MCF 10A (cell line): ENCODE measurements around the gene HHIPL1. TPM values are rescaled to one million over a fixed set of nuclear protein-coding genes. Genes with fewer than 3 reads are reported as not detected.

ENCODE experiments used
- BruUV-seq: library from RNA; stranded (reverse); fragments of 400-500 nt; replicated peaks from 2 replicates; lab custom pipeline; 2021; lab: Mats Ljungman, UMichigan
- CTCF ChIA-PET: fragments of 300-600 bp; sonication (Branson Sonifier 250); formaldehyde crosslinking; extraction: SDS; loops from one replicate; lab custom pipeline; 2021; ENCODE audit warnings: antibody characterized with exemption, inconsistent platforms; lab: Yijun Ruan, JAX
- POLR2A ChIA-PET: fragments of 300-600, 350-650 bp; sonication (Branson Sonifier 250); formaldehyde crosslinking; extraction: SDS; loops from one replicate; lab custom pipeline; 2020; ENCODE audit warnings: antibody characterized with exemption, inconsistent platforms; lab: Yijun Ruan, JAX
- DNase-seq: peaks from one replicate; pipeline ENCODE4 v3.0.0-alpha.2; 2018; ENCODE audit not compliant: unreplicated experiment
- H3K27ac Mint-ChIP-seq: one replicate; pipeline ENCODE4 v1.8.0; 2022; ENCODE audit warnings: mild to moderate bottlenecking, low read depth, mixed read lengths; ENCODE audit not compliant: unreplicated experiment
- H3K27me3 Mint-ChIP-seq: one replicate; pipeline ENCODE4 v1.8.0; 2022; ENCODE audit warnings: mixed read lengths; ENCODE audit not compliant: insufficient read depth, unreplicated experiment
- H3K36me3 Mint-ChIP-seq: one replicate; pipeline ENCODE4 v1.8.0; 2022; ENCODE audit warnings: mild to moderate bottlenecking, moderate library complexity, mixed read lengths; ENCODE audit not compliant: insufficient read depth, unreplicated experiment
- H3K4me1 Mint-ChIP-seq: one replicate; pipeline ENCODE4 v1.8.0; 2022; ENCODE audit warnings: mixed read lengths; ENCODE audit not compliant: insufficient read depth, unreplicated experiment
- H3K4me3 Mint-ChIP-seq: one replicate; pipeline ENCODE4 v1.8.0; 2022; ENCODE audit warnings: mild to moderate bottlenecking, moderate library complexity, mixed read lengths; ENCODE audit not compliant: unreplicated experiment
- H3K9me3 Mint-ChIP-seq: one replicate; pipeline ENCODE4 v1.8.0; 2022; ENCODE audit warnings: mixed read lengths; ENCODE audit not compliant: unreplicated experiment
- CTCF ChIP-seq: fragments of 200-600 bp; IDR thresholded peaks from one replicate; pipeline ENCODE4 v1.8.0; 2022; ENCODE audit warnings: antibody characterized with exemption, mild to moderate bottlenecking; ENCODE audit not compliant: unreplicated experiment
- intact Hi-C: fragments of 100-400 bp; cut with micrococcal nuclease; formaldehyde crosslinking; loops from 2 replicates; pipeline ENCODE4 v1.14.1; 2022
- total RNA-seq: library from RNA; stranded (reverse); gene quantifications from 2 replicates; pipeline ENCODE4 v1.2.3, GENCODE V29; 2022

HHIPL1 gene
- total RNA-seq, 1 experiment from 2014 or later = not detected

GRCh38 chr14:99681832-99682148 lies 36.9 kb downstream of the HHIPL1 start:
- peaks cover 10% of the 10 kb centered on the region for H3K27me3 Mint-ChIP-seq
- BruUV-seq = no TSS peak
- H3K36me3 Mint-ChIP-seq = no peaks in the 10 kb centered on the region
- H3K9me3 Mint-ChIP-seq = no peaks in the 10 kb centered on the region
- intact Hi-C loops = loop anchor here (5.0 kb wide), 1 partner anchor 111 kb away; the partner anchor contains the start of gene EML1
- ChIA-PET POLR2A (interaction anchor here (1.4 kb wide), 1 partner anchor 204 kb away, joined by 6 read pairs; no protein-coding TSS in a partner anchor), CTCF (interaction anchor here (0.9 to 5.5 kb wide), 7 partner anchors 10 to 337 kb away, joined by 3 to 75 read pairs (median 4); no protein-coding TSS in a partner anchor)
- no peak overlapping the region for H3K4me3 Mint-ChIP-seq
- H3K27ac Mint-ChIP-seq = no peak overlapping the region
- DNase-seq = no peak
- H3K4me1 Mint-ChIP-seq = peaks cover 10% of the 10 kb centered on the region
- no peak for TF ChIP-seq CTCF

GRCh38 chr14:99682809-99683618 lies 38.1 kb downstream of the HHIPL1 start:
- Mint-ChIP-seq H3K27me3 (peaks cover 23% of the 10 kb centered on the region), H3K4me1 (peaks cover 6% of the 10 kb centered on the region), H3K36me3 (no peaks in the 10 kb centered on the region), H3K27ac (no peak overlapping the region), H3K9me3 (no peaks in the 10 kb centered on the region), H3K4me3 (peak overlapping the region; percentile 78)
- peak; percentile 94 for TF ChIP-seq CTCF
- intact Hi-C loops = loop anchor here (1.0 to 5.0 kb wide), 2 partner anchors 109 to 202 kb away; partner anchors contain the start of gene EML1
- TSS peak; percentile 77 for BruUV-seq
- DNase-seq = peak; percentile 76
- ChIA-PET CTCF (interaction anchor here (0.5 to 5.5 kb wide), 27 partner anchors 8 to 679 kb away, joined by 3 to 75 read pairs (median 4); no protein-coding TSS in a partner anchor), POLR2A (interaction anchor here (0.6 to 1.3 kb wide), 4 partner anchors 71 to 1994 kb away, joined by 3 to 6 read pairs (median 3); no protein-coding TSS in a partner anchor)

GRCh38 chr14:99683619-99684409 lies 38.9 kb downstream of the HHIPL1 start, which contains the start of gene CYP46A1:
CYP46A1 (plus strand) TSS chr14:99684298; CDS start chr14:99684418, 120 bp downstream.
- ChIA-PET POLR2A (interaction anchor here (0.6 to 1.3 kb wide), 11 partner anchors 23 to 1995 kb away, joined by 3 to 4 read pairs (median 3); partner anchors contain the start of genes CCDC85C, CCNK and SETD3), CTCF (interaction anchor here (0.5 to 5.5 kb wide), 18 partner anchors 17 to 678 kb away, joined by 3 to 75 read pairs (median 4); no protein-coding TSS in a partner anchor)
- Mint-ChIP-seq H3K27me3 (peaks cover 29% of the 10 kb centered on the region), H3K36me3 (no peaks in the 10 kb centered on the region), H3K4me1 (peaks cover 6% of the 10 kb centered on the region), H3K9me3 (no peaks in the 10 kb centered on the region), H3K4me3 (peak within 1 kb of the TSS; percentile 78), H3K27ac (no peak within 1 kb of the TSS)
- BruUV-seq = no TSS peak
- TF ChIP-seq CTCF = no peak
- DNase-seq = peak; percentile 98
- intact Hi-C loops = loop anchor here (1.0 to 5.0 kb wide), 3 partner anchors 74 to 201 kb away; partner anchors contain the start of gene EML1
